HEK293T (cell line): Measurements from ENCODE around the gene AGAP9.
"Not testable (repeated sequence)": the region's sequence is repeated elsewhere in the genome, so short reads cannot be mapped to it uniquely, and the experiment has no call there.

Experiments used
- ARNT ChIP-seq: fragments of 450-650 bp; IDR thresholded peaks from 2 replicates; pipeline ENCODE4 v1.6.1; 2017; ENCODE audit warnings: mild to moderate bottlenecking
- BHLHE40 ChIP-seq: fragments of 450-650 bp; IDR thresholded peaks from 2 replicates; pipeline ENCODE4 v1.6.1; 2016; ENCODE audit warnings: mild to moderate bottlenecking, moderate library complexity, borderline replicate concordance
- CTBP1 ChIP-seq: fragments of 450-650 bp; IDR thresholded peaks from 2 replicates; pipeline ENCODE4 v1.6.1; 2016; ENCODE audit warnings: borderline replicate concordance
- ELF4 ChIP-seq: fragments of 450-650 bp; IDR thresholded peaks from 2 replicates; pipeline ENCODE4 v1.6.1; 2017; ENCODE audit warnings: antibody characterized with exemption
- FOXA1 ChIP-seq: fragments of 450-650 bp; IDR thresholded peaks from 2 replicates; pipeline ENCODE4 v1.6.1; 2016; ENCODE audit warnings: mild to moderate bottlenecking
- FOXK2 ChIP-seq: fragments of 450-650 bp; IDR thresholded peaks from 2 replicates; pipeline ENCODE4 v1.6.1; 2016; ENCODE audit warnings: mild to moderate bottlenecking
- FOXM1 ChIP-seq: fragments of 450-650 bp; IDR thresholded peaks from 2 replicates; pipeline ENCODE4 v1.6.1; 2017; ENCODE audit warnings: mild to moderate bottlenecking, borderline replicate concordance
- HDGF ChIP-seq: fragments of 450-650 bp; IDR thresholded peaks from 2 replicates; pipeline ENCODE4 v1.6.1; 2017; ENCODE audit warnings: antibody characterized with exemption, borderline replicate concordance
- LEF1 ChIP-seq: fragments of 450-650 bp; IDR thresholded peaks from 2 replicates; pipeline ENCODE4 v1.6.1; 2017; ENCODE audit warnings: mild to moderate bottlenecking, borderline replicate concordance
- NFRKB ChIP-seq: fragments of 450-650 bp; IDR thresholded peaks from 2 replicates; pipeline ENCODE4 v1.6.1; 2016; ENCODE audit warnings: mild to moderate bottlenecking, moderate library complexity
- SP1 ChIP-seq: fragments of 450-650 bp; IDR thresholded peaks from 2 replicates; pipeline ENCODE4 v1.6.1; 2017
- SUZ12 ChIP-seq: fragments of 450-650 bp; IDR thresholded peaks from 2 replicates; pipeline ENCODE4 v1.6.1; 2016; ENCODE audit warnings: mild to moderate bottlenecking
- TARDBP ChIP-seq: fragments of 450-650 bp; IDR thresholded peaks from 2 replicates; pipeline ENCODE4 v1.6.1; 2016
- TF ChIP-seq, protein P1 (sequence below): fragments of 450-650 bp; IDR thresholded peaks from 2 replicates; pipeline ENCODE4 v1.6.1; 2016

DNA sequence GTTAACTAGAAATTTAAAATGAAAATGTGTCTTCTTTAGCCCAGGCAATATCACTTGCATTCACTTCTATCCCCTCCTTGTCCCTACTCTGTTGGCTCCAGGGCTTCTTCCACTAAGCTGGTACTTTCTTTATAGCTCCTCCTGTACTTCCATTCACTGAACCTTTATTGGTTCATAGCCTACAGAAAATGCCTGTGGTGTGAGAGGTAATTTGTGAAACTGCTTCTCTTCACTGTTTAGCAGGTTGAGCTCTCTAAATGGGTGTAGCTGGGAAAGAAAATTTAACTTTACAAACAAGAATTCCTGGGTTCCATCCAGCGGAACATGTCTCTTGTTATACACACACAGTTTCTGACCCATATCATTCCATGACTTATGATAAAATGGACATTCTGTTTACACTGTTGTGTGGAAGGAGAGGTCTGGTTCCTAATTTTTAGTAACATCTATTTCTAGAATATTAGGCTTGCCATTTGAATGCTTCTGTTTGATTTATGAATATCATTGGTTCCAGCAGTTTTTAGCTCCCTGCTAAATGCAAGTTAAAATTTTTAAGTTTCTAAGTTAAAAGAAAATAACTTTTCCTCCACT, 36.4 kb upstream of the AGAP9 start:
- TF ChIP-seq, protein P1, sequence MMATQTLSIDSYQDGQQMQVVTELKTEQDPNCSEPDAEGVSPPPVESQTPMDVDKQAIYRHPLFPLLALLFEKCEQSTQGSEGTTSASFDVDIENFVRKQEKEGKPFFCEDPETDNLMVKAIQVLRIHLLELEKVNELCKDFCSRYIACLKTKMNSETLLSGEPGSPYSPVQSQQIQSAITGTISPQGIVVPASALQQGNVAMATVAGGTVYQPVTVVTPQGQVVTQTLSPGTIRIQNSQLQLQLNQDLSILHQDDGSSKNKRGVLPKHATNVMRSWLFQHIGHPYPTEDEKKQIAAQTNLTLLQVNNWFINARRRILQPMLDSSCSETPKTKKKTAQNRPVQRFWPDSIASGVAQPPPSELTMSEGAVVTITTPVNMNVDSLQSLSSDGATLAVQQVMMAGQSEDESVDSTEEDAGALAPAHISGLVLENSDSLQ: not testable (repeated sequence)
- TF ChIP-seq FOXM1, HDGF, SP1, FOXA1, FOXK2, TARDBP, ARNT, NFRKB, CTBP1, BHLHE40, ELF4, LEF1, SUZ12: not testable (repeated sequence)
